Activated naive CD4-positive, alpha-beta T cell (primary cell): ENCODE data around the gene HECW1.

ENCODE experiments used
- DNase-seq, 4 experiments: peaks; one replicate each; lab custom pipeline; 2025; lab: John Stamatoyannopoulos, UW

The HECW1 gene

GRCh38 chr7:43372676-43373355 is 260.4 kb downstream of the HECW1 start:
- no peak for DNase-seq

GRCh38 chr7:43377196-43377960 is 264.9 kb downstream of the HECW1 start:
- no peak for DNase-seq

GRCh38 chr7:43379210-43379609 is 266.8 kb downstream of the HECW1 start:
- DNase-seq: no peak

GRCh38 chr7:43384616-43385308 is 272.3 kb downstream of the HECW1 start:
- DNase-seq: no peak

- DNase-seq: no peak
These were observed 272.8 kb downstream of the HECW1 start for GRCh38 chr7:43385309-43385680.

- no peak for DNase-seq
These were observed 273.4 kb downstream of the HECW1 start for GRCh38 chr7:43385856-43386255.

GRCh38 chr7:43387932-43388331 is 275.5 kb downstream of the HECW1 start:
- DNase-seq: no peak

GRCh38 chr7:43390576-43390975 is 278.1 kb downstream of the HECW1 start:
- no peak for DNase-seq

GRCh38 chr7:43391518-43391917 is 279.1 kb downstream of the HECW1 start:
- no peak for DNase-seq

GRCh38 chr7:43392638-43393330 is 280.3 kb downstream of the HECW1 start:
- no peak for DNase-seq

- no peak for DNase-seq
These were observed 282.1 kb downstream of the HECW1 start for GRCh38 chr7:43394441-43395130.

- DNase-seq: no peak
These were observed 282.9 kb downstream of the HECW1 start for GRCh38 chr7:43395351-43395750.

GRCh38 chr7:43396187-43396740 is 283.8 kb downstream of the HECW1 start:
- DNase-seq: no peak

- DNase-seq: no peak
These were observed 286.4 kb downstream of the HECW1 start for GRCh38 chr7:43398831-43399230.

- no peak for DNase-seq
These were observed 293.5 kb downstream of the HECW1 start for GRCh38 chr7:43405948-43406347.

- DNase-seq: no peak
These were observed 294.5 kb downstream of the HECW1 start for GRCh38 chr7:43406961-43407360.

- no peak for DNase-seq
These were observed 296.5 kb downstream of the HECW1 start for GRCh38 chr7:43408981-43409380.

- DNase-seq: no peak
These were observed 305.0 kb downstream of the HECW1 start for GRCh38 chr7:43417455-43417854.

- no peak for DNase-seq
These were observed 318.0 kb downstream of the HECW1 start for GRCh38 chr7:43430411-43430810.

GRCh38 chr7:43431020-43431595 is 318.7 kb downstream of the HECW1 start:
- DNase-seq: no peak

GRCh38 chr7:43433639-43434038 is 321.2 kb downstream of the HECW1 start:
- no peak for DNase-seq
